GM19468 (cell line): ENCODE data around the gene BRD3OS.
"Not testable (repeated sequence)": the region's sequence is repeated elsewhere in the genome, so short reads cannot be mapped to it uniquely, and the experiment has no call there.

Experiments used
- ATAC-seq: cut with Tn5 transposase; IDR thresholded peaks from one replicate; pipeline ENCODE4 v1.9.1; 2021; ENCODE audit warnings: mild to moderate bottlenecking, moderate library complexity, moderate number of reproducible peaks; ENCODE audit not compliant: unreplicated experiment; ENCODE audit errors: extremely low read depth

Gene BRD3OS

DNA sequence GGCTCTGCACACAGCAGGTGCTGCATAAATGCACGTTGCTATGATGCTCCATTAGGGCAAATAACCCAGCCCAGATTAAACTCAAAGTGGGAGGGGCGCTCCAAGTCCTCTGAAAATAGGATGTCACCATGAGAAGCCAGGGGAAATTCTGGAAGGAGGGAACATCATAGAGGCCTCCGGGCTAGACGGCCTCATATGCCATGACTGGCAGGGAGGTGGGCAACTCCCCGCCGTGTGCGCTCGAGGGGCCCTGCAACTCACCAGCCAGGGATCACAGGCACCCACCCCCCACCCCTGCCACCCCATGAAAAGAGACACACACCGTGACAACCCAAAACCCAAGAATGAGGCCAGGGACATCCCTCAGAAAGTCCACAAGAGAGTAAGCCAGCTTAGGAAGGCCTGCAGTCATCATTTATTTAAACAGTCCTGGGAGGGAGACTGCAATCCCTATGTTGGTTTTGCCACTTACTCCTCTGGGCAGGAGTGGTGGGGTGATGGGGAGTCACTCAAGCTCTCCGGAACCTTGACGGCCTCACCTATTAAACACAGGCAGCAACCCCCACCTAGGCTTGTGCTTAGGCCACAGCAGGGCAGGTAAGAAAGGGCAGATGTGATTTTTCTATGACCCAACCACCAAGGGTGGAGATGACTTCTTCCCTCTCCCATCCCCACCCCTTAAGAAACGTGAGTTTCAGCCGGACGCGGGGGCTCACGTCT lies 37.2 kb upstream of the BRD3OS start:
- no peak for ATAC-seq

DNA sequence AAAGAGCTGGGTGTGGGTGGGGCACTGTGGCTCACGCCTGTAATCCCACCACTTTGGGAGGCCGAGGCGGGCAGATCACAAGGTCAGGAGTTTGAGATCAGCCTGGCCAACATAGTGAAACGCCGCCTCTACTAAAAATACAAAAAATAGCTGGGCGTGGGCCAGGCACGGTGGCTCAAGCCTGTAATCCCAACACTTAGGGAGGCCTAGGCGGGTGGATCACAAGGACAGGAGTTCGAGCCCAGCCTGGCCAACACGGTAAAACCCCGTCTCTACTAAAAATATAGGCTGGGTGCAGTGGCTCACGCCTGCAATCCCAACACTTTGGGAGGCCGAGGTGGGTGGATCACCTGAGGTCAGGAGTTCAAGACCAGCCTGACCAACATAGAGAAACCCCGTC lies 36.5 kb upstream of the BRD3OS start:
- ATAC-seq = not testable (repeated sequence)

DNA sequence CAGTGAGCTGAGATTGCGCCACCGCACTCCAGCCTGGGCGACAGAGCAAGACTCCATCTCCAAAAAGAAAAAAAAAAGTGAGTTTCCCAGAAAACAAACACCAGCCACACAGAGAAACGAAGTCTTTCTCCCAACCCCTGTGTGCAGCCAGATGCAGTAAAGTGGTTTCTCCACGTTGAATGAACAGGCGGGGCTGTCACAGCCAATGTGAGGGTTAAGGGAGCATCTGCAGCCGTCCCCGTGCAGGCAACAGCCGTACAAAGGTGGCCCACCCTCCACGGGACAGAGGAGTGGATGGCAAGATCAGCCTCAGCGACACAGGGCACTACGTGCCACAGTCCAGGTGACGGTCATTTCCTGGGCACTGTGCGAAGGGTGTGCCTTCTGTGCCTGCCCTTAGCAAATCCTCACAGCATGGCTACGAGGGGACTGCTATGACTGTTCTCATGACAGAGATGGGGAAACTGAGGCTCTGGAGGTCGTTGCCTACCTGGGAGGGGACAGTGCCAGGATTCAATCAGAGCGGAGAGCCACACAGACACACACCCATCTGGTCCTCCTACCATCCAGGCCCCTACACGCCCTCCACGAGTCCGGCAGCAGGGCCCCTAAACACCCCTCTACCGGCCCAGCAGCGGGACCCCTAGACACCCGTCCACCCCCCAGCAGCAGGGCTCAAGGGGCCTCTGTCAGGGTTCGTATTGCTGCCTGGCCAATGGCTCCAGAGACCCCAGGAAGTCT lies 35.5 kb upstream of the BRD3OS start:
- no peak for ATAC-seq

DNA sequence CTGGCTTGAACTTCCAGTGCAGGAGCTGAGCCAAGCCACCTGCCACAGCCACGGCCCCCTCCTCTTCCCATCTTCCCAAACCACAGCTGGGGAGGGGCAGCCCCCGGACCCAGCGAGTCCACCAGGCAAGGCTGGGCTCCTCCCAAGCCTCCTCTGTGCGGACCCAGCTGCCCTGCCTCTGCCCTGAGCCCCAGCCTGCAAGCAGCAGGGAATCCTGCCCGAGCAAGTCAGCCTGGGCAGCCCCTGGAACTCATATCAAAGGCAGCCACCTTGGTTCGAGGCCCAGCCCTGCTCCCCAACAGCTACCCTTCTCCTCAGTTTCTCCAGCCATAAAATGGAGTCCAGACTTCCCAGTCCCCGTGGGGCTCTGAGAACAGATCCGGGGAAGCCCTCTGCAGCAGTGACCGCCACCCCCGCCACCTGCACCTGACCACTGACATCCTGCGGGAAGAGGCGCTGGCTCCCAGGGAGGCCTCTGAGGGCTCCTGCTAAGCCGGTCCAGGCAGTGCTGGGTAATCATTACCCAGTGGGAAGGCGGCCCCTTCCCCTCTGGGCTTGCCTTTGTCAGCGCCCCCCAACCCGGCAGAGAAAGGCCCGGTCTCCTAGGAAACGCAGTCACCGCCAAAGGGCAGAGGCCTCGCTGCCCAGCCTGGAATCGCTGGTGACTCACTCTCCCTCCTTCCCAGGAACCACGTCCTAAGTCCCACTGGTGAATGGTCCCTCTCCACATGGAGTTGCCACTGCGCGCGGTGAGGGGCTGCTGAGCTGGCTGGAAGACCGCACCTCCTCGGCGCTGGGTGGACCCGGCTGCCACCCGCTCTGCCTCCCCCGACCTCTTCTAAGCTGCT lies 34.7 kb upstream of the BRD3OS start:
- no peak for ATAC-seq

DNA sequence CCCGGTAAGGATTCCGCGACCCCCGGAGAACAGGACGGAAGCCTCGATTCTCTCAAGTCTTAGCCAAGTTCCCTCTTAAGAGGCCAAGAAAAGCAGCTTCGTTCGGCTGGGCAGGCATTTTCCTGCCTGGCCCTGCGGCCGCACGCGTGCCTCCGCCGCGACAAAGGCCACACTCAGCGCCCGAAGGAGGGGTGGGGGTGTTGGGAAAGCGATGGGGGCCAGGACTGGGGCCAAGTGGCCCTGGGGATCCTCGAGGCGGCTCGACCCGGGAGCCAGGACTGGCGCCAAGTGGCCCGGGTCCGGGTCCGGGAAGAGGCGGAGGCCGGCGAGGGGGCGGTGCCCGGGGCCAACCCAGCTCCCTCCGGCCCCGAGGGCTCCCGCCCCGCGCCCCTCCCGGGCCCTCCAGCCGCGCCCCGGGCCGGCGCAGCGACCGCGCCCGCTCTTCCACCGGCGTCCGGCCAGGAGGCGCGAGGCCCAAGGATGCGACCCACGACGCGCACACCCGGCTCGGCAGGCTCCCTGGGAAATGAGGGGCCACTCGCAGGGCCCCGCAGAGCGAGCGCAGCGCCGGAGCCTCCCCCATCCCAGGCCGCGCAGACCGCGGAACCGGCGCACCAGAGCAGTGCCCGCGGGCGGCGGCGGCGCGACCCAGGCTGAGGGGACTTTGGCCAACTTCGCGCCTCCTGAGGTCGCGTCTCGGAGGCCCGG lies 33.9 kb upstream of the BRD3OS start:
- ATAC-seq = no peak

DNA sequence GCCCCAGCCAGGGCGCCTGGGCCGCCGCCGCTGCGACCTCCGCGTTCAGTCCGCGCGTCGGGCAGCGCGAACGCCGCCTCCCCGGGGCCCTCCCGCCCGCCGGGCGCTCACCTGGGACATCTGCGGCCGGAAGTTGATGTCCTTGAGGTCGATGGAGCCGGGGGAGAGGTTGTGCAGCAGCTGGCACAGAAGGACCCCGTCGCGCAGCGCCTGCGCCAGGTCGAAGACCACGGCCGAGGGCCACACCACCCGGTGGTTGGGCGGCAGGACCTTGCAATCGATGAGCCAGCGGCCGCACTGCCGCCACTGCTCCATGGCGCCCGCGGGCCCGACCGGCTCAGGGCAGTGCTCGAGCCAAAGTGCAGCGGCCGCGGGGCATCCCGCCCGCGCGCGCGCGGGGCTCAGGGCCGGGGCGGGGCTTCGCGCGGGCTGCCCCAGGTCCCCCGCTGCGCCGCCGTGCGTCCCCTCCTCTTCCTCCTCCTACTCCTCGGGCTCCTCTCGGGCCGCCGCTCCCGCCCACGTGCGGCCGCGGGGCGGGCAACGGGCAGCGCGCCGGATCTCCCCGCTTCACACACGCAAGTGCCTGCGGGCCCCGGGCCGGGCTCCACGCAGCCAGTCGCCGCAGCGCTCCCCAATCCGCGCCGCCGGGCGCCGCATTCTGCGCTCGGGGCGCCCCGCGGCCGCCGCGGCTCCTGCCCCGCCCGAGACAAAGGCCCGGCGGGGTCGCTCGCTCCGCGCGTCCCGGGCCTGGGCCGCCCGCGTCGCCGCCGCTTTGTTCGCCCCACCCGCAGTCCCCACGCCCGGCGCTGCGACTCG lies 33.1 kb upstream of the BRD3OS start, which contains the start of gene VAV2:
TSS of gene VAV2 (minus strand) at position 361 of the 816 bp plus-strand sequence. CDS start at position 315, 46 bp downstream.
- ATAC-seq = no peak

DNA sequence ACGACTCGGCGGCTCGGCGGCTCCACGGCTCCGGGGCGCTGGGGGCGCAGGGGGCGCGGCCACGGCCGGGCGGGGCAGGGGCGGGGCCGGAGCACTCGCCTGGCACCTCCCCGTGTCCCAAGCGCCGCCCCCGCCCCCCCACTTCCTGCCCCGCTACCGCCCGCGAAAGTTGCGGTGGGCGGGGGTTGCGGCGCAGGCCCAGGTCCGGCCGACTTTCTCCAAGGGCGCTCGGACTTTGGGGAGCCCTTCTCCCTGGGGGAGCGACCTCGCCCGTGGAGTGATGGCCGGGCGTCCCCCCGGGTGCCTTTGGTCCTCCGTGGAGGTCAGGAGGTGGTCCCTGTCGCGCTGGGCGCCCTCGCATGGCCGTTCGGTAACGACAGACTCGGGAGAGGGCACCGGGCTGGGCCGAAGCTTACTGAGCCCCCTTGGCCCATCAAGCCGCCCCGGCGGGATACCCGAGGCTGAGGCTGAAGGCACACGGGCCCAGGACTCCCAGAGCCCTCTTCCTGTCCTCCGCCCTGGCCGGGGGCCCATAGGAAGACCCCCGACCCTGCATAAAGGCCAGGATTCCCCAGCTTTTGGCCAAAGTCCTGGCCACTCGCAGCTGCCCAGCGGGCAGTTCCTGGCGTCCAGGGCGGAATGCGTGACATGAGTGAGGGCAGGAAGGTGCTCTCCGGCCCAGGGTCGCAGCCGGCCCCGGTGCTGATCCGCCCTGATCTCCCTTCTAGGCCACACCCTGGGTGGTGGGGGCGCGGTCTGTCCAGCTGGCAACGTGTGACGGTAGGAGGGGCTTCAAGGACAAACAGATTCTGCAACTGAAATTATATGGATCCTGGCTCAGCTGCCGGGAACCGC lies 32.3 kb upstream of the BRD3OS start:
- ATAC-seq = no peak

DNA sequence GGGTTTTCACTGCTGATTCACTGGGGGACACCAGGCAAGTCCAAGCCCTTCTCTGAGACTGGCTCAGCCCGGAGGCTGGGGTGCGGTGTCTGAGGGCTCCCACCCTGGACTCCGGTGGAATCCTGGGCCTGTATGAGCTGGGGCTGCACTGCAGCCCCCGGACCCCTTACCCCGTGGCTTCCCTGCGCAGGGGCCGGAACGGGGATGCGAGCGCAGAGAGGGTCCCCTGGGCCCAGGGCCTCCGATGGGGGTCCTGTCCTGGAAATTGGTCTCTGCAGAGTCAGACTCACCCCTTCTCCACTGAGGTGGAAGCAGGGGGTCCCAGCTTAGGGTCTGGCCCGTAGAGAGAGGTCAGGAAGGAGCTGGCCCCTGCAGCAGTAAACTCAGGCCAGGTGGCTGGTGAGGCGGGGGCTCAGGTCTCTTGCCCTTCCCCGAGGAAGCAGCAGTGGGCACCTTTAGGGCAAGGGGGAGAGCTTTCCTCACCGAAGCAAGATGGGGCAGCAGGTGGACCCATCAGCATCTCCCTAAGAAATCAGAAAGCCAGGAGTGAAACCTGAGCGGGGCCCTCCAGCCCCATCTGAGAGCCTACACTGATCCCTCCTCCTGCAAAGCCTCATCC lies 31.5 kb upstream of the BRD3OS start:
- no peak for ATAC-seq

DNA sequence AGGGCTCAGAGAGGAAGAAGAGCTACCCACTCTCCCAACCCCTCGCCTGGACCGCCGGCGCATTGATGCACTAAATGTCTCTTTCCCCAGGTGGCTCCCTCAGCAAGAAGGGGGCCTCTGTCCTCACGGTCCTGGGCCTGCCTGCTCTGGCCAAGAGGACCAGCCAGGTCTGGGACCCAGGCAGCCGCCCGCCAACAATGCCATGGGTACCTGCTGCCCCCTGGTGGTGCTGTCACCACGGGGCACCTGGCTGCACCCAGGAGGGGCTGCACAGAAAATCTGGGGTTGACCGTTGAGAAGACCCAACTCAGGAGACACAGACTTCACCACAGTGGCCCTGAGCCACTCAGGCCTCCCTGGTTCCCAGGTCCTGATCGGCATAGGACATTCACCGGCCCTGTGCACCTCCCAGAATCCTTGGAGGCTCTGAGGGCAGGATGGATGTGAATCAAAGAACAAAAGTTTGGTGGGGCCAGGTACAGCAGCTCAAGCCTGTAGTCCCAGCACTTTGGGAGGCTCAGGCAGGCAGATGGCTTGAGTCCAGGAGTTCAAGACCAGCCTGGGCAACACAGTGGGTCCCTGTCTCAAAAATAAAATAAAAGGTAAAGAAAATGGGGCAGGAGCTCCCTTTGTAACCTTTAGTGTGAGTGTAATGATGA lies 30.8 kb upstream of the BRD3OS start:
- no peak for ATAC-seq

DNA sequence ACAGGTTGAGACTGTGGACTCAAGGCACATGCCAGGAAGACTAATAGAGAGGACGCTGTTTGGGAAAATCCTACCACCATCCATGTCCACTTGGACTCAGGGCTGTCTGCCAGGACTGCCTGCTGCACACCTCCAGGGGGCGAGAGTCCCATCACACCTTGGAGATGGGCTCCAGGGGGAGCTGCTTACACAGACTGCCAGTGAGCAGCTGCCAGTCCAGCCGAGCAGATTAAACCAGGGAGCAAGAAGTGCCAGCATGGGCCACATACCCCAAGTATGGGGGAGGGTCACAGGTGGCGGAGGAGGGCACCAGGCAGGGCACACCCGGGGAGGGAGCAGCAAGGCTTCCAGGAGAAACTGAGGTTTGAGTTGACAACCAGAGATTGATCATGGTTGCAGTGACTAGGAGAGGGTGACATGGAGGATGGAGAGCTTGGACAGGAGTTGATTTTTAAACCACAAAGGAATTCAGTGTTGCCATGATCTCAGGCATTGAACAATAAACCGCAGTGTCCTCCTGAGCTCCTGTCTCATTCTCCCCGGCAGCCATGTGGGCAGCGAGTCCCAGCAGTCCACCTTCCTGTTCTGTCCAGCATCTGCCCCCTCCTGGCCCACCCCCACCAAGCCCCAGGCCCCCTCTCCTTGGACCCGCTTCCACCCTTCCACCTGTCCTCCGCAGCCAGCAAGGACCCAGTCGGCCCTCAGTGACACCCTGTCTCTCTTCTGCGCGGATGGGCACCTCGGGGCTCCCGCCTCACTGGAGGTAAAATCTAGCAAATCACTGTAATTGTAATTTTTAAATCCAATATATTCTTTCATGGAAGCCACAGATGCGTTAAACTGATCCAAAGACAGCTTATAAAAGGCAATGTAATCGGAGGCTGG lies 30.0 kb upstream of the BRD3OS start:
- no peak for ATAC-seq

DNA sequence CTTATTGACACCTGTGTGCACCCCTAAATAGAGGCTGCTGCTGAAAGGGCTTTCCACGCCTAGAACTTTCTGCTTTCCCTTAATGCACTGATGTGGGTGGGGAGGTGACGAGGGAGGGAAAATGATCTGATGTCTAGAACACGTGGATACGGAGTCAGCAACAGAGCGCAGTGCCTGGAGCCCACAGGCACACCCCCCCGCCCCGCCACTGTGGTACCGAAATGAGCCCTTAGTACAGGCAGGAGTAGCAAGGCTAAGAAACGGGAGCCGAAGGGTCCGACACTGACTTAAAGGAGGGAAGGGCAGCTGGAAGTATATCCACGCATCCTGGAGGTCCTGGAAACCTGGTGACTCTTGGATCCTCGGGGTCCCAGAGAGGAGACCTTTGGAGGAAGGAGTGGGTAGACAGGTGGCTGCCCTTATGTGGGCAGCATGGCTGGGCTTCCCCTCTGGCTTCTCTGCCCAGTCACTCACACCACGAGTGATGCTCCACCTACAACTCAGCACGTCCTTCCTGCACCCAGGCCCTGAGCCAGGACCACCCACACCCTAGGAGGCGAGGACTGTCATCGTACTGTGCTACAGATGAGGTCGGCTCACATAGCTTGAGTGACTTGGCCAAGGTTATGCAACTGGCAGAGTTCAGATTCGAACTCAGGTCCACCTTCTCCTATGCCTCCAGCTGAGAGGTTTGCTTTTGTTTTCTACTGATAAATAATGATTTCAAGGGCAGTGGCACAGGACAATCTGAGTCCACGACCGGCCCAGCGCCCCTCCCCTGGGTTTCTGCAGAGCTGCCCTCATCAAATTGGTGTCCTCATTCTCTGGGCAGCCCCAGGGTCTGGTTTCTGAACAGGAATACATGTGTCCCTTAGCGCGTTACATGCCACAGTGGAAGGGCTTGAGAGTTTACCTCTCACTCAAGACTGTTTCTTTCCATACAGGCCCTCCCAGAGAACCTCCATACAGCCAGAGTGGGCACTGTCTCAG lies 28.5 kb upstream of the BRD3OS start:
- ATAC-seq = no peak

DNA sequence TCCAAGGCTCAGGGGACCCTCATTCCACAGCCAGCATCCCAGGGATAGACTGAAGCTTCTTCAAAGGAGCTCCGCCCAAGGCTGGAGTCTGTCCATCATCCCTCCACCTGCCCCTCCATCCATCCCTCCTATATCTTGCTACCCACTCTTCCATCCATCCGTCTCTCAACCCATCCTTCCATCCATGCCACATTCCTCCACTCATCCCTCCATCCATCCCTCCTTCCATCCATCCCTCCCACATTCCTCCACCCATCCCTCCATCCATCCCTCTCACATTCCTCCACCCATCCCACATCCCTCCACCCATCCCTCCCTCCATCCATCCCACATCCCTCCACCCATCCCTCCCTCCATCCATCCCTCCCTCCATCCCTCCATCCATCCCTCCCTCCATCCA lies 27.7 kb upstream of the BRD3OS start:
- ATAC-seq = no peak

DNA sequence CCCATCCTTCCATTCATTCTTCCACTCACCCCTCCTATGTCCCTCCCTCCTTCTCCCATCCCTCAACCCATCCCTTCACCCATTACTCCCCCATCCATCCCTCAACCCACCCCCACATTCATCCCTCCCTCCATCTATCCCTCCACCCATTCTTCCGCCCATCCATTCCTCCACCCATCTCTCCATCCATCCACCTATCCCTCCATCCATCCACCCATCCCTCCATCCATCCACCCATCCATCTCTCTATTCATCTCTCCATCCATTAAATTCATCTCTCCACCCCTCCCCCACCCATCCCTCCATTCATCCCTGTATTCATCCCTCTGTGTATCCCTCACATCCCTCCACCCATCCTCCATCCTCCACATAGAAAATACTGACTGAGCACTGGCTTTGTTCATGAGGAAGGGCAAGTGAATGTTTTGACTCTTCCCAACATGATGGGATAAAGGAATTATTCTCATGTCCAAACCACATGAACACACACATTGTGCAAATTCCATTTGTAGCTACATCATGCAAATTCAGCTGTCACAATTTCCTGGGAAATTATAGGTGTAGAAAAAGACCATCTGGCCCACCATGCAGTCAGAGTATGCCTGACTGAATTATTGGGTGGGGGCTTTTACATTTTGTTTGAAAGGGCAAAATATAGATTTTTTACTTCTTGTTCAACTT lies 26.2 kb upstream of the BRD3OS start:
- no peak for ATAC-seq

DNA sequence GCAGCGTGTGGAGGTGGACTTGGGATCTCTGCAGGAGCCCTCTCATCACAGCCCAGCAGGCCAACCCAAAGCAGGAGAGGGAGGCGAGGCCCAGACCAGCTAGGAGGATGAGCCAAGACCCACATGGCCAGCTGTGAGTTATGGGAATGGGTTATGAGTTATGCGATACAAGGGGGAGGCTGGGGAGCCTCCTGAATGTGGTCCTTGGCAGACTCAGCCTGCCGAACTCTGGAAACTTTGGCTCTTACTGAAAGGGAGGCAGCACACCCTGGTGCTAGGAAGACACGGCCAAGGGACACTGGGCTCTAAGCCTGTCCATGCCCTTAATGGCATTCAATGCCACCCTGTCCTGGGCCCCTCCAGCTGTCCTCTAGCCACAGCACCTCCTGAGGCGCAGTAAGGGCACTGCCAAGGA lies 25.4 kb upstream of the BRD3OS start:
- ATAC-seq = no peak

DNA sequence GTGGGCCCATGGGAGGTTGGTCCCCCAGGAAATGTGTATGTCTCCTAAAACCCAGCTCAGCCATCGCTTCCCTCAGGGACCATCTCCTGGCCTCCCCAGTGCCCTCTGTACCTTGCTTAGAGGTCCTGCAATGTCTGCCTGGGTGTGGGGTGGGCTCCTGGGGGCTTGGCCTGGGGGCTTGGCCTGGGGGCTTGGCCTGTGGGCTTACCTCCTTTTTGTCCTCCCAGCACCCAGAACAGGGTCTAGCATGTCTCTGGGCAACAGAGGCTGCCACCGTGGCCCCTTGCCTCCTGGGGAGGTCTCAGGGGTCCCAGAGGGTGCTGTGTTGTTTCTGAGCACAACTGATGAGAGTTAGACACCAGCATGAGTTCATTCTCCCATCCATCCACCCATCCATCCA lies 22.5 kb upstream of the BRD3OS start:
- no peak for ATAC-seq
